Spleen (tissue), 7 donors: ENCODE data around the gene CYP2E1.

ENCODE experiments used
- POLR2A ChIP-seq, 3 donors: fragments of 450-650 bp; IDR thresholded peaks; one replicate each; pipeline ENCODE4 v1.5.1; 2017; ENCODE audit warnings: antibody characterized with exemption in 3 of 3, mild to moderate bottlenecking in 1 of 3
- TF ChIP-seq, protein P1 (sequence below), 11 experiments: fragments of 200-600 bp in 7 of 11; fragments of 450-650 bp in 4 of 11; sonication (generic) in 4 of 11; IDR thresholded peaks in 8 of 11; conservative IDR thresholded peaks in 3 of 11; 1 replicate in 7 of 11; 2 replicates in 4 of 11; pipeline versions ENCODE4 v1.4.0 to v1.8.0; 2016 to 2021; ENCODE audit warnings: antibody characterized with exemption in 11 of 11, inconsistent platforms in 4 of 11, mild to moderate bottlenecking in 1 of 11
- donor health status: DM: no; HTN: no; CAD: no; lungs with moderate emphysema.
- donor health status: DM: no; HTN: no; CAD: no.
- donor health status: DM: no; HTN: no; CAD: no.

GRCh38 chr10:133516057-133516456 is 11.1 kb upstream of the CYP2E1 start:
- TF ChIP-seq, protein P1, sequence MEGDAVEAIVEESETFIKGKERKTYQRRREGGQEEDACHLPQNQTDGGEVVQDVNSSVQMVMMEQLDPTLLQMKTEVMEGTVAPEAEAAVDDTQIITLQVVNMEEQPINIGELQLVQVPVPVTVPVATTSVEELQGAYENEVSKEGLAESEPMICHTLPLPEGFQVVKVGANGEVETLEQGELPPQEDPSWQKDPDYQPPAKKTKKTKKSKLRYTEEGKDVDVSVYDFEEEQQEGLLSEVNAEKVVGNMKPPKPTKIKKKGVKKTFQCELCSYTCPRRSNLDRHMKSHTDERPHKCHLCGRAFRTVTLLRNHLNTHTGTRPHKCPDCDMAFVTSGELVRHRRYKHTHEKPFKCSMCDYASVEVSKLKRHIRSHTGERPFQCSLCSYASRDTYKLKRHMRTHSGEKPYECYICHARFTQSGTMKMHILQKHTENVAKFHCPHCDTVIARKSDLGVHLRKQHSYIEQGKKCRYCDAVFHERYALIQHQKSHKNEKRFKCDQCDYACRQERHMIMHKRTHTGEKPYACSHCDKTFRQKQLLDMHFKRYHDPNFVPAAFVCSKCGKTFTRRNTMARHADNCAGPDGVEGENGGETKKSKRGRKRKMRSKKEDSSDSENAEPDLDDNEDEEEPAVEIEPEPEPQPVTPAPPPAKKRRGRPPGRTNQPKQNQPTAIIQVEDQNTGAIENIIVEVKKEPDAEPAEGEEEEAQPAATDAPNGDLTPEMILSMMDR (IDR thresholded peaks at IDR 0.05 in 8 of 11, conservative IDR thresholded peaks at IDR 0.05 in 3 of 11): no peak
- no peak for TF ChIP-seq POLR2A (IDR thresholded peaks at IDR 0.05)
